Mesodermal cell (in vitro differentiated cells): ENCODE results near the gene IRF7.

Experiments used
- H3K27ac ChIP-seq: 2 replicates; pipeline ENCODE4 v1.7.0; 2013; ENCODE audit warnings: mild to moderate bottlenecking, low read depth, low read length, moderate library complexity; ENCODE audit not compliant: severe bottlenecking
- H3K36me3 ChIP-seq: 2 replicates; pipeline ENCODE4 v1.7.1; 2013; ENCODE audit warnings: mild to moderate bottlenecking, low read length, moderate library complexity; ENCODE audit not compliant: control insufficient read depth, insufficient read depth
- H3K4me1 ChIP-seq: one replicate; pipeline ENCODE4 v1.7.1; 2013; ENCODE audit warnings: mild to moderate bottlenecking, low read length; ENCODE audit not compliant: insufficient read depth, control insufficient read depth, poor library complexity, severe bottlenecking
- H3K4me3 ChIP-seq: 2 replicates; pipeline ENCODE4 v1.7.0; 2013; ENCODE audit warnings: low read length, control low read depth, mild to moderate bottlenecking; ENCODE audit not compliant: insufficient read depth, poor library complexity, severe bottlenecking; ENCODE audit errors: extremely low read depth
- H3K9me3 ChIP-seq: 2 replicates; pipeline ENCODE4 v1.7.1; 2013; ENCODE audit warnings: mild to moderate bottlenecking, low read length, moderate library complexity; ENCODE audit not compliant: control insufficient read depth
- WGBS, 2 experiments: methylation state at CpG; one replicate each; pipeline ENCODE4 v1.1.5; 2013; ENCODE audit warnings: missing lambda C conversion rate in 2 of 2; ENCODE audit not compliant: insufficient coverage in 2 of 2; 5-methylcytosine and 5-hydroxymethylcytosine counted together

Gene IRF7

GRCh38 chr11:592918-593317 is 22.8 kb downstream of the IRF7 start:
- Histone ChIP-seq H3K9me3 (no peaks in the 10 kb centered on the region), H3K27ac (no peak overlapping the region), H3K36me3 (peaks cover 93% of the 10 kb centered on the region), H3K4me3 (no peak overlapping the region), H3K4me1 (peaks cover 3% of the 10 kb centered on the region)
- WGBS, 2 experiments, result 89 to 90% methylated on average over 5 to 7 of the region's 10 CpGs

- WGBS, 2 experiments, result 95 to 100% methylated on average over 19 to 22 of the region's 22 CpGs
- Histone ChIP-seq H3K36me3 (peaks cover 94% of the 10 kb centered on the region), H3K4me1 (peaks cover 7% of the 10 kb centered on the region), H3K27ac (no peak overlapping the region), H3K9me3 (no peaks in the 10 kb centered on the region), H3K4me3 (no peak overlapping the region)
These were observed 23.2 kb downstream of the IRF7 start for GRCh38 chr11:592501-592900.

- Histone ChIP-seq H3K4me1 (peaks cover 13% of the 10 kb centered on the region), H3K27ac (no peak overlapping the region), H3K36me3 (peaks cover 95% of the 10 kb centered on the region), H3K4me3 (no peak overlapping the region), H3K9me3 (no peaks in the 10 kb centered on the region)
- WGBS, 2 experiments, result 89 to 93% methylated on average over 8 to 11 of the region's 11 CpGs
These were observed 24.8 kb downstream of the IRF7 start for GRCh38 chr11:590997-591396.

GRCh38 chr11:589798-590197 is 26.0 kb downstream of the IRF7 start:
- H3K36me3 ChIP-seq, result peaks cover 89% of the 10 kb centered on the region
- 96% methylated on average over 26 of the region's 26 CpGs for WGBS, 2 experiments
- H3K9me3 ChIP-seq, result no peaks in the 10 kb centered on the region
- H3K4me3 ChIP-seq, result no peak overlapping the region
- peaks cover 13% of the 10 kb centered on the region for H3K4me1 ChIP-seq
- no peak overlapping the region for H3K27ac ChIP-seq

- peaks cover 13% of the 10 kb centered on the region for H3K4me1 ChIP-seq
- peaks cover 85% of the 10 kb centered on the region for H3K36me3 ChIP-seq
- peak overlapping the region; percentile 69 for H3K27ac ChIP-seq
- no peak overlapping the region for H3K4me3 ChIP-seq
- WGBS, 2 experiments, result 82 to 88% methylated on average over 3 to 6 of the region's 6 CpGs
- no peaks in the 10 kb centered on the region for H3K9me3 ChIP-seq
These were observed 27.8 kb downstream of the IRF7 start for GRCh38 chr11:587978-588380.

- Histone ChIP-seq H3K27ac (peak overlapping the region; percentile 69), H3K4me3 (no peak overlapping the region), H3K4me1 (peaks cover 13% of the 10 kb centered on the region), H3K36me3 (peaks cover 85% of the 10 kb centered on the region), H3K9me3 (no peaks in the 10 kb centered on the region)
- 91 to 98% methylated on average over 5 to 8 of the region's 8 CpGs for WGBS, 2 experiments
These were observed 28.2 kb downstream of the IRF7 start for GRCh38 chr11:587546-587945.

- Histone ChIP-seq H3K9me3 (no peaks in the 10 kb centered on the region), H3K36me3 (peaks cover 87% of the 10 kb centered on the region), H3K4me1 (peaks cover 13% of the 10 kb centered on the region), H3K27ac (no peak overlapping the region), H3K4me3 (no peak overlapping the region)
- 96 to 98% methylated on average over 24 to 31 of the region's 32 CpGs for WGBS, 2 experiments
These were observed 29.1 kb downstream of the IRF7 start for GRCh38 chr11:586376-587316.

GRCh38 chr11:584287-584686 is 31.5 kb downstream of the IRF7 start:
- Histone ChIP-seq H3K4me3 (no peak overlapping the region), H3K36me3 (peaks cover 75% of the 10 kb centered on the region), H3K4me1 (peaks cover 20% of the 10 kb centered on the region), H3K9me3 (no peaks in the 10 kb centered on the region), H3K27ac (no peak overlapping the region)
- 96 to 97% methylated on average over 7 to 8 of the region's 10 CpGs for WGBS, 2 experiments

- 94 to 96% methylated on average over 16 to 17 of the region's 17 CpGs for WGBS, 2 experiments
- peaks cover 64% of the 10 kb centered on the region for H3K36me3 ChIP-seq
- no peak overlapping the region for H3K4me3 ChIP-seq
- H3K9me3 ChIP-seq, result no peaks in the 10 kb centered on the region
- H3K4me1 ChIP-seq, result peaks cover 26% of the 10 kb centered on the region
- no peak overlapping the region for H3K27ac ChIP-seq
These were observed 34.0 kb downstream of the IRF7 start for GRCh38 chr11:581752-582151.

- WGBS, 2 experiments, result 96% methylated on average over 14 of the region's 14 CpGs
- H3K4me3 ChIP-seq, result no peak overlapping the region
- H3K36me3 ChIP-seq, result peaks cover 60% of the 10 kb centered on the region
- H3K27ac ChIP-seq, result no peak overlapping the region
- peaks cover 26% of the 10 kb centered on the region for H3K4me1 ChIP-seq
- no peaks in the 10 kb centered on the region for H3K9me3 ChIP-seq
These were observed 34.4 kb downstream of the IRF7 start for GRCh38 chr11:581342-581741.
